PC-3 (cell line): Measurements from ENCODE around the gene IRF2.

ENCODE experiments used
- EZH2 ChIP-seq: fragments of 300-600 bp; sonication (generic); IDR thresholded peaks from one replicate; pipeline ENCODE4 v1.6.1; 2017; ENCODE audit warnings: antibody characterized with exemption, mild to moderate bottlenecking, low read length; ENCODE audit not compliant: unreplicated experiment
- EZH2phosphoT487 ChIP-seq: fragments of 300-600 bp; sonication (generic); IDR thresholded peaks from 2 replicates; pipeline ENCODE4 v1.6.1; 2018; ENCODE audit warnings: mild to moderate bottlenecking, antibody characterized with exemption, low read length, borderline replicate concordance
- TF ChIP-seq, protein P1 (sequence below): fragments of 300-600 bp; sonication (generic); conservative IDR thresholded peaks from 2 replicates; pipeline ENCODE4 v1.5.1; 2017; ENCODE audit warnings: antibody characterized with exemption, low read depth, mild to moderate bottlenecking, low read length

GRCh38 chr4:184427093-184427492 lies 47.3 kb downstream of the IRF2 start:
- TF ChIP-seq, protein P1, sequence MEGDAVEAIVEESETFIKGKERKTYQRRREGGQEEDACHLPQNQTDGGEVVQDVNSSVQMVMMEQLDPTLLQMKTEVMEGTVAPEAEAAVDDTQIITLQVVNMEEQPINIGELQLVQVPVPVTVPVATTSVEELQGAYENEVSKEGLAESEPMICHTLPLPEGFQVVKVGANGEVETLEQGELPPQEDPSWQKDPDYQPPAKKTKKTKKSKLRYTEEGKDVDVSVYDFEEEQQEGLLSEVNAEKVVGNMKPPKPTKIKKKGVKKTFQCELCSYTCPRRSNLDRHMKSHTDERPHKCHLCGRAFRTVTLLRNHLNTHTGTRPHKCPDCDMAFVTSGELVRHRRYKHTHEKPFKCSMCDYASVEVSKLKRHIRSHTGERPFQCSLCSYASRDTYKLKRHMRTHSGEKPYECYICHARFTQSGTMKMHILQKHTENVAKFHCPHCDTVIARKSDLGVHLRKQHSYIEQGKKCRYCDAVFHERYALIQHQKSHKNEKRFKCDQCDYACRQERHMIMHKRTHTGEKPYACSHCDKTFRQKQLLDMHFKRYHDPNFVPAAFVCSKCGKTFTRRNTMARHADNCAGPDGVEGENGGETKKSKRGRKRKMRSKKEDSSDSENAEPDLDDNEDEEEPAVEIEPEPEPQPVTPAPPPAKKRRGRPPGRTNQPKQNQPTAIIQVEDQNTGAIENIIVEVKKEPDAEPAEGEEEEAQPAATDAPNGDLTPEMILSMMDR, result no peak
- TF ChIP-seq EZH2phosphoT487, result no peak
- TF ChIP-seq EZH2, result no peak
